BJ (cell line): ENCODE data around the gene MID2. TPM values are rescaled to one million over a fixed set of nuclear protein-coding genes. Genes with fewer than 3 reads are reported as not detected.
"Not testable (repeated sequence)": the region's sequence is repeated elsewhere in the genome, so short reads cannot be mapped to it uniquely, and the experiment has no call there.

ENCODE experiments used
- CTCF ChIA-PET: fragments of 350-600 bp; formaldehyde crosslinking; extraction: SDS; loops from one replicate; lab custom pipeline; 2021; ENCODE audit warnings: antibody characterized with exemption, inconsistent platforms; lab: Yijun Ruan, JAX
- POLR2A ChIA-PET: fragments of 300-600 bp; sonication (Branson Sonifier 250); formaldehyde crosslinking; extraction: SDS; loops from one replicate; lab custom pipeline; 2021; ENCODE audit warnings: antibody characterized with exemption; lab: Charles Lee
- DNase-seq: peaks from one replicate; pipeline ENCODE4 v3.0.0-alpha.2; 2011; ENCODE audit warnings: low read depth
- H3K27me3 ChIP-seq: 2 replicates; pipeline ENCODE4 v1.6.0; 2011; ENCODE audit warnings: low read length; ENCODE audit not compliant: control insufficient read depth, insufficient read depth
- H3K36me3 ChIP-seq: 2 replicates; pipeline ENCODE4 v1.5.1; 2011; ENCODE audit warnings: low read length; ENCODE audit not compliant: control insufficient read depth, insufficient read depth
- H3K4me3 ChIP-seq: 2 replicates; pipeline ENCODE4 v1.5.1; 2011; ENCODE audit warnings: low read depth, mild to moderate bottlenecking, control low read depth, low read length
- polyA plus RNA-seq: library from polyadenylated mRNA; depleted of rRNA; stranded (reverse); fragments of >200 nt; gene quantifications from 2 replicates; pipeline ENCODE4 v1.2.3, GENCODE V29; 2011
- TF ChIP-seq, protein P1 (sequence below): IDR thresholded peaks from 2 replicates; pipeline ENCODE4 v1.5.1; 2011; ENCODE audit warnings: low read depth, mild to moderate bottlenecking, control low read depth, inconsistent platforms, low read length, moderate library complexity; ENCODE audit not compliant: insufficient read depth

MID2 gene
- polyA plus RNA-seq, 1 experiment, result 12.4 TPM

DNA sequence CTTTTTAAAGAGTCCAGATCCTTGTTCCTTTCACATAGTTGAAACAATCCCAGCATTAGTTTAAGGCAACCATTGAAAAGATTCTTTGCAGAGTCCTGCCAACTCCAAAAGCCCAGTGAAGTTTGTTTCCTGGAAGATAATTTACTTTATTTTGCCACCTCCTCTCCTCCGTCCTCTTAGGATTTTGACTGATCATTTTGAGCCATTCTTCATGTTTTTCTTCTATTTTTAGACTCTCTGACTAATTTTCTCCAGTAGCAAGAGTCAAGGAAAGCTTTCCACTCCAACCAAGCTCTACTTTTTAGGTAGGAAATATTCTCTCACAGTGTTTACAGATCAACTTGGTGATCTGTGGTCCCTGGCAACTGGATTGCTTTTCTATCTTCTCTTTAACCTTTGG, 37.8 kb upstream of the MID2 start:
- ChIA-PET POLR2A (no interaction called here), CTCF (interaction anchor here (1.4 kb wide), 1 partner anchor 11 kb away, joined by 3 read pairs; the partner anchor contains the start of gene NCBP2L)
- DNase-seq, result no peak
- TF ChIP-seq, protein P1, sequence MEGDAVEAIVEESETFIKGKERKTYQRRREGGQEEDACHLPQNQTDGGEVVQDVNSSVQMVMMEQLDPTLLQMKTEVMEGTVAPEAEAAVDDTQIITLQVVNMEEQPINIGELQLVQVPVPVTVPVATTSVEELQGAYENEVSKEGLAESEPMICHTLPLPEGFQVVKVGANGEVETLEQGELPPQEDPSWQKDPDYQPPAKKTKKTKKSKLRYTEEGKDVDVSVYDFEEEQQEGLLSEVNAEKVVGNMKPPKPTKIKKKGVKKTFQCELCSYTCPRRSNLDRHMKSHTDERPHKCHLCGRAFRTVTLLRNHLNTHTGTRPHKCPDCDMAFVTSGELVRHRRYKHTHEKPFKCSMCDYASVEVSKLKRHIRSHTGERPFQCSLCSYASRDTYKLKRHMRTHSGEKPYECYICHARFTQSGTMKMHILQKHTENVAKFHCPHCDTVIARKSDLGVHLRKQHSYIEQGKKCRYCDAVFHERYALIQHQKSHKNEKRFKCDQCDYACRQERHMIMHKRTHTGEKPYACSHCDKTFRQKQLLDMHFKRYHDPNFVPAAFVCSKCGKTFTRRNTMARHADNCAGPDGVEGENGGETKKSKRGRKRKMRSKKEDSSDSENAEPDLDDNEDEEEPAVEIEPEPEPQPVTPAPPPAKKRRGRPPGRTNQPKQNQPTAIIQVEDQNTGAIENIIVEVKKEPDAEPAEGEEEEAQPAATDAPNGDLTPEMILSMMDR, result no peak
- Histone ChIP-seq H3K4me3 (no peak overlapping the region), H3K36me3 (no peaks in the 10 kb centered on the region), H3K27me3 (no peaks in the 10 kb centered on the region)

GRCh38 chrX:107804427-107804826, 21.2 kb upstream of the MID2 start:
- ChIA-PET POLR2A (no interaction called here), CTCF (no interaction called here)
- TF ChIP-seq, protein P1, result no peak
- Histone ChIP-seq H3K27me3 (no peaks in the 10 kb centered on the region), H3K4me3 (no peak overlapping the region), H3K36me3 (no peaks in the 10 kb centered on the region)
- no peak for DNase-seq

DNA sequence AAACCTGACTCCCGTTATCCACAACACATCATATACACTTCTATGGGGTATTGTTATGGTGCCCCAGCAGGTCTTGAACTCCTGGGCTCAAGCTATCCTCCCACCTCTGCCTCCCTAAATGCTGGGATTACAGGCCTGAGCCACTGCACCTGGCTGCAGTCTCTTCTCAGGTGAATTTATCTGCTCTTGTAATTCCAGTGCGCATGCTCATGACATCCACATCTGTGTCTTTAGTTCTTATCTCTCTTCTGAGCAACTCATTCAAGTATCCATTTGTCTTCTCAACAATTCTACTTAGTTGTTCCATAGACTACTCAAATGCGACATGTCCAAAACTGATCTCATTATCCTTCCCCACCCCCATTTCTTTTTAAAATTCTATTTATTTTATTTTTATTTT, 20.5 kb upstream of the MID2 start:
- Histone ChIP-seq H3K36me3 (no peaks in the 10 kb centered on the region), H3K27me3 (no peaks in the 10 kb centered on the region), H3K4me3 (no peak overlapping the region)
- DNase-seq, result no peak
- ChIA-PET CTCF (no interaction called here), POLR2A (no interaction called here)
- TF ChIP-seq, protein P1, result no peak

- POLR2A ChIA-PET, H3K4me3 ChIP-seq, H3K27me3 ChIP-seq, CTCF ChIA-PET, H3K36me3 ChIP-seq, DNase-seq: not testable (repeated sequence)
Observed at GRCh38 chrX:107810053-107810452, 15.6 kb upstream of the MID2 start.

DNA sequence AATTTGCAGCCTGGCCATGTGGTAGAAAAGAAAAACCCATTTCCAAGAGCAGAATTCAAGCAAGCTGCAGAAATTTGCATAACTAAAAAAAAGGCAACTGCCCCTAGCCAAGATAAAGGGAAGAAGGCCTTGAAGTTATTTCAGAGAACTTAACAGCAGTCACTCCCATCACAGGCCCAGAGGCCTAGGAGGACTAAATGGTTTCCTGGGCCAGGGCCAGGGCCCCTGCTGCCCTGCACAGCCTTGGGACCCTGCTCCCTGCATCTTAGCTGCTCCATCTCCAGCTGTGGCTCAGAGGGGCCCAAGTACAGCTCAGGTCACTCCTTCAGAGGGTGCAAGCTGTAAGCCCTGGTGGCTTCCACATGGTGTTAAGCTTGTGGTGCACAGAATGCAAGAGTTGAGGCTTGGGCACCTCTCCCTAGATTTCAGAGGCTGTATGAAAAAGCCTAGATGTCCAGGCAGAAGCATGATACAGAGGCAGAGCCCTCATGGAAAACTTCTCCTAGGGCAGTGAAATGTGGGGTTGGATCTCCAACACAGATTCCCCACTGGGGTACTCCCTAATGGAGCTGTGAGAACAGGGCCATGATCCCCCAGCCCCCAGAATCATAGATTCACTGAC, 6.7 kb upstream of the MID2 start:
- no peak for DNase-seq
- TF ChIP-seq, protein P1, result no peak
- Histone ChIP-seq H3K36me3 (no peaks in the 10 kb centered on the region), H3K27me3 (no peaks in the 10 kb centered on the region), H3K4me3 (no peak overlapping the region)
- ChIA-PET CTCF (no interaction called here), POLR2A (no interaction called here)

GRCh38 chrX:107823042-107823441, 2.6 kb upstream of the MID2 start:
- ChIA-PET POLR2A (no interaction called here), CTCF (no interaction called here)
- TF ChIP-seq, protein P1, result no peak

More at GRCh38 chrX:107823042-107823441, 2.6 kb upstream of the MID2 start:
- Histone ChIP-seq H3K36me3 (no peaks in the 10 kb centered on the region), H3K27me3 (no peaks in the 10 kb centered on the region), H3K4me3 (no peak overlapping the region)
- no peak for DNase-seq
